ENCODE results near the gene ISG15. TPM values are rescaled to one million over a fixed set of nuclear protein-coding genes. Genes with fewer than 3 reads are reported as not detected.
A peak's percentile ranks its signal among the peaks of the same experiment; 100 is the strongest.

ISG15 gene
- total and polyA plus RNA-seq, 2 of the 13 experiments (the other 11 are each of a cell fraction or from before 2014, with no cell fraction given): 42.1 to 54.9 TPM

- no peak for TF ChIP-seq ZBTB20 (CRISPR knock-in tag; IDR thresholded peaks at IDR 0.05; ENCODE audit: borderline replicate concordance, low read depth)
- TF ChIP-seq JARID2 (CRISPR knock-in tag; IDR thresholded peaks at IDR 0.05; ENCODE audit: insufficient replicate concordance): no peak
- no peak for TF ChIP-seq HNRNPH1 (optimal IDR thresholded peaks at IDR 0.05; ENCODE audit: low read depth, low read length)
- peak; percentile 10 for TF ChIP-seq ZNF407 (CRISPR knock-in tag; IDR thresholded peaks at IDR 0.05; ENCODE audit: not compliant biosample characterization)
- TF ChIP-seq TMF1 (CRISPR knock-in tag; IDR thresholded peaks at IDR 0.05; ENCODE audit: low read depth): peak; percentile 36; the same call in 1 of the 2 replicates
- TF ChIP-seq ZNF784 (CRISPR knock-in tag; IDR thresholded peaks at IDR 0.05; ENCODE audit: borderline replicate concordance): no peak
- TF ChIP-seq SAFB2 (CRISPR knock-in tag; IDR thresholded peaks at IDR 0.05; ENCODE audit: borderline replicate concordance, low read depth): peak; percentile 41; the same call in 1 of the 2 replicates
- no peak for TF ChIP-seq ZNF609 (CRISPR knock-in tag; IDR thresholded peaks at IDR 0.05; ENCODE audit: borderline replicate concordance)
- TF ChIP-seq ZNF773 (CRISPR knock-in tag; IDR thresholded peaks at IDR 0.05; ENCODE audit: borderline replicate concordance): no peak
- TF ChIP-seq SMAD1 (CRISPR knock-in tag; IDR thresholded peaks at IDR 0.05; ENCODE audit: borderline replicate concordance, low read depth): 0 out of 2 replicates have a peak, but pooled peaks have one; percentile 21
- no peak for TF ChIP-seq KLF13 (CRISPR knock-in tag; IDR thresholded peaks at IDR 0.05)
- no peak for TF ChIP-seq ATF2 (CRISPR knock-in tag; IDR thresholded peaks at IDR 0.05)
These were observed 12.1 kb upstream of the ISG15 start (continued) for GRCh38 chr1:1001057-1001783.

Measured in HepG2 (cell line).